Hepatocyte (in vitro differentiated cells): ENCODE results near the gene SRR. TPM values are rescaled to one million over a fixed set of nuclear protein-coding genes. Genes with fewer than 3 reads are reported as not detected.

Experiments used
- DNase-seq: peaks from one replicate; pipeline ENCODE4 v3.0.0-alpha.2; 2016; ENCODE audit warnings: low spot score
- H2AFZ ChIP-seq: fragments of 200-600 bp; sonication (generic); 2 replicates; pipeline ENCODE4 v1.6.0; 2016; ENCODE audit warnings: antibody characterized with exemption, mild to moderate bottlenecking
- H3K27ac ChIP-seq: fragments of 200-600 bp; sonication (generic); 2 replicates; pipeline ENCODE4 v1.5.1; 2016; ENCODE audit warnings: mild to moderate bottlenecking
- H3K27me3 ChIP-seq: fragments of 200-600 bp; sonication (generic); 2 replicates; pipeline ENCODE4 v1.6.1; 2016
- H3K36me3 ChIP-seq: fragments of 200-600 bp; sonication (generic); replicated peaks from 2 replicates; pipeline ENCODE4 v1.5.1; 2016; ENCODE audit warnings: low read depth; ENCODE audit not compliant: insufficient read depth
- H3K4me1 ChIP-seq: fragments of 200-600 bp; sonication (generic); 2 replicates; pipeline ENCODE4 v1.5.1; 2016; ENCODE audit warnings: mild to moderate bottlenecking, moderate library complexity; ENCODE audit not compliant: insufficient read depth
- H3K4me2 ChIP-seq: fragments of 200-600 bp; sonication (generic); 2 replicates; pipeline ENCODE4 v1.6.0; 2016
- H3K4me3 ChIP-seq: fragments of 200-600 bp; sonication (generic); 2 replicates; pipeline ENCODE4 v1.5.1; 2016; ENCODE audit warnings: mild to moderate bottlenecking
- H3K79me2 ChIP-seq: fragments of 200-600 bp; sonication (generic); 2 replicates; pipeline ENCODE4 v1.6.0; 2017; ENCODE audit warnings: mild to moderate bottlenecking
- H3K9me2 ChIP-seq: fragments of 200-600 bp; sonication (generic); replicated peaks from 2 replicates; pipeline ENCODE4 v1.6.0; 2017; ENCODE audit warnings: mild to moderate bottlenecking; ENCODE audit not compliant: insufficient read depth
- H3K9me3 ChIP-seq: fragments of 200-600 bp; sonication (generic); 2 replicates; pipeline ENCODE4 v1.5.1; 2016; ENCODE audit warnings: low read depth, mild to moderate bottlenecking
- H4K20me1 ChIP-seq: fragments of 200-600 bp; sonication (generic); 2 replicates; pipeline ENCODE4 v1.6.0; 2016; ENCODE audit warnings: mild to moderate bottlenecking; ENCODE audit not compliant: insufficient read depth, poor library complexity, severe bottlenecking
- CTCF ChIP-seq: fragments of 200-600 bp; sonication (generic); IDR thresholded peaks from 2 replicates; pipeline ENCODE4 v1.5.1; 2016; ENCODE audit warnings: antibody characterized with exemption, mild to moderate bottlenecking; ENCODE audit not compliant: poor library complexity
- EZH2 ChIP-seq: fragments of 200-600 bp; sonication (generic); IDR thresholded peaks from 2 replicates; pipeline ENCODE4 v1.6.1; 2016; ENCODE audit warnings: antibody characterized with exemption, mild to moderate bottlenecking, borderline replicate concordance
- EZH2phosphoT487 ChIP-seq: fragments of 200-600 bp; sonication (generic); IDR thresholded peaks from one replicate; pipeline ENCODE4 v1.6.1; 2018; ENCODE audit warnings: antibody characterized with exemption, mild to moderate bottlenecking, low read depth, moderate library complexity; ENCODE audit not compliant: unreplicated experiment, severe bottlenecking
- WGBS: methylation state at CpG from one replicate; pipeline ENCODE4 v1.1.6; 2016; ENCODE audit warnings: low lambda C conversion rate; ENCODE audit errors: missing lambda C conversion rate; 5-methylcytosine and 5-hydroxymethylcytosine counted together
- polyA plus RNA-seq: library from polyadenylated mRNA; unstranded; fragments of >200 nt; fragmentation: Nextera tagmentation; extraction: Ambion mirVana; gene quantifications from 2 replicates; pipeline ENCODE4 v1.2.1, GENCODE V29; 2016
- total RNA-seq: library from RNA; depleted of rRNA; stranded (reverse); fragments of >200 nt; gene quantifications from 2 replicates; pipeline ENCODE4 v1.2.3, GENCODE V29; 2014

Gene SRR
- total and polyA plus RNA-seq, 2 experiments from 2014 or later = 7.8 to 16.0 TPM

GRCh38 chr17:2283302-2283701, 20.4 kb upstream of the SRR start:
- Histone ChIP-seq H2AFZ (no peak overlapping the region), H4K20me1 (no peaks in the 10 kb centered on the region), H3K4me2 (no peak overlapping the region), H3K4me1 (no peaks in the 10 kb centered on the region), H3K9me3 (no peaks in the 10 kb centered on the region), H3K27ac (no peak overlapping the region), H3K79me2 (peaks cover 5% of the 10 kb centered on the region), H3K36me3 (no peaks in the 10 kb centered on the region), H3K27me3 (no peaks in the 10 kb centered on the region), H3K4me3 (no peak overlapping the region), H3K9me2 (no peaks in the 10 kb centered on the region)
- 94% methylated on average over 7 of the region's 7 CpGs for WGBS
- no peak for DNase-seq
- TF ChIP-seq CTCF (no peak), EZH2phosphoT487 (no peak), EZH2 (no peak)

- H3K27ac ChIP-seq = no peak overlapping the region
- no peaks in the 10 kb centered on the region for H3K27me3 ChIP-seq
- no peaks in the 10 kb centered on the region for H3K4me1 ChIP-seq
- no peaks in the 10 kb centered on the region for H3K9me3 ChIP-seq
- H2AFZ ChIP-seq = no peak overlapping the region
- no peak overlapping the region for H3K4me2 ChIP-seq
- 96% methylated on average over 5 of the region's 5 CpGs for WGBS
- H3K36me3 ChIP-seq = no peaks in the 10 kb centered on the region
- no peaks in the 10 kb centered on the region for H3K9me2 ChIP-seq
- H4K20me1 ChIP-seq = no peaks in the 10 kb centered on the region
- H3K4me3 ChIP-seq = no peak overlapping the region
- DNase-seq = no peak
- TF ChIP-seq EZH2phosphoT487 = no peak
- TF ChIP-seq CTCF = no peak
- TF ChIP-seq EZH2 = no peak
- H3K79me2 ChIP-seq = peaks cover 5% of the 10 kb centered on the region
These were observed 13.8 kb upstream of the SRR start for GRCh38 chr17:2289878-2290478.

GRCh38 chr17:2292100-2292499, 11.7 kb upstream of the SRR start:
- Histone ChIP-seq H3K79me2 (peaks cover 23% of the 10 kb centered on the region), H3K4me2 (no peak overlapping the region), H3K4me3 (no peak overlapping the region), H4K20me1 (peaks cover 2% of the 10 kb centered on the region), H3K27me3 (no peaks in the 10 kb centered on the region), H3K4me1 (no peaks in the 10 kb centered on the region), H3K36me3 (no peaks in the 10 kb centered on the region), H3K9me3 (no peaks in the 10 kb centered on the region), H3K27ac (no peak overlapping the region), H2AFZ (no peak overlapping the region), H3K9me2 (no peaks in the 10 kb centered on the region)
- TF ChIP-seq EZH2 (no peak), CTCF (no peak), EZH2phosphoT487 (no peak)
- WGBS = 89% methylated on average over 2 of the region's 2 CpGs
- no peak for DNase-seq

- DNase-seq = no peak
- H3K9me3 ChIP-seq = no peaks in the 10 kb centered on the region
- no peak overlapping the region for H2AFZ ChIP-seq
- no peaks in the 10 kb centered on the region for H3K27me3 ChIP-seq
- H4K20me1 ChIP-seq = peaks cover 4% of the 10 kb centered on the region
- peaks cover 54% of the 10 kb centered on the region for H3K79me2 ChIP-seq
- 88% methylated on average over 1 of the region's 1 CpG for WGBS
- TF ChIP-seq EZH2 (no peak), CTCF (no peak), EZH2phosphoT487 (no peak)
- H3K4me1 ChIP-seq = no peaks in the 10 kb centered on the region
- no peak overlapping the region for H3K27ac ChIP-seq
- H3K36me3 ChIP-seq = no peaks in the 10 kb centered on the region
- H3K4me2 ChIP-seq = no peak overlapping the region
- H3K9me2 ChIP-seq = no peaks in the 10 kb centered on the region
- H3K4me3 ChIP-seq = no peak overlapping the region
These were observed 8.2 kb upstream of the SRR start for GRCh38 chr17:2295575-2295974.
